GOT3 (cell line): ENCODE results near the gene BBS4.
A peak's percentile ranks its signal among the peaks of the same experiment; 100 is the strongest.
"Not testable (repeated sequence)": the region's sequence is repeated elsewhere in the genome, so short reads cannot be mapped to it uniquely, and the experiment has no call there.

ENCODE experiments used
- DNase-seq: peaks from one replicate; lab custom pipeline; 2025; ENCODE audit warnings: mixed read lengths; lab: John Stamatoyannopoulos, UW

The BBS4 gene

DNA sequence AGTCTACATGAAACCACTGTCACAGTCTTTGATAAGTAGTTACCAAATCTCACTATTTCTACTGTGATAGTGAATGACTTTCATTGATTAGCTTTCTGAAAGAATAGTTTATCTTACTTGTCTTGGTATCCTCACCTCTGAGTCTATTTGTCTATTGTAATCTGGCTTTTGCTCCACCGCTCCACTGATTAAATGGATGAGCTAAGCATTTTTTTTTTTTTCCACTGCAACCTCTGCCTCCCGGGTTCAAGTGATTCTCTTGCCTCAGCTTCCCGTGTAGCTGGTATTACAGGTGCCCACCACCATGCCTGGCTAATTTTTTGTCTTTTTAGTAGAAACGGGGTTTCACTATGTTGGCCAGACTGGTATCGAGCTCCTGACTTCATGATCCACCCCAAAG, 12.9 kb downstream of the BBS4 start:
- no peak for DNase-seq

DNA sequence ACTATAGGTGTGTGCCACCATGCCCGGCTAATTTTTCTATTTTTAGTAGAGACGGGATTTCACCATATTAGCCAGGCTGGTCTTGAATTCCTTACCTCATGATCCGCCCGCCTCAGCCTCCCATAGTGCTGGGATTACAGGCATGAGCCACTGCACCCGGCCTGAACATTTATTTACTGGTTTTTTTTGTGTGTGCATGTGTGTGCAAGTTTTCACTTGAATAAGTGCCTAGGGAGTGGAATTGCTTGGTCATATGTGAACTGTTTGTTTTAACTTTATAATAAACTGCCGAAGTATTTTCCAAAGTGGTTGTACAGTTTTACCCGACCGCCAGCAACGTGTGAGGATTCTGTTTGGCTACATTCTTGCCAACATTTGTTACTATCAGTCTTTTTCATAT, 14.1 kb downstream of the BBS4 start:
- DNase-seq, result no peak

DNA sequence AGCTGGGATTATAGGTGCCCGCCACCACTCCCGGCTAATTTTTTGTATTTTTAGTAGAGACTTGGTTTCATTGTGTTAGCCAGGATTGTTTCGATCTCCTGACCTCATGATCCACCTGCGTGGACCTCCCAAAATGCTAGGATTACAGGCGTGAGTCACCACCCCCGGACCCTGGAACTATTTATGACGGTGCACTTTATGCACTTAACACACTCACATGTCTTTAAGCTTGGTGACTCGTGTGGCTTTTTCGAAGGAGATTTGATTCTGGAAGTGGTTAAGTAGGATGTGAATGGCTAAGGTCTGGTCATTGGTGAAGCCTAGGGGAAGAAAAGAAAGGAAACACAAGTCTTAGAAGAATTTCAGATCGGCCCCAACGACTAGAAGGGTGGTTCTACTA, 20.3 kb downstream of the BBS4 start:
- DNase-seq, result no peak

DNA sequence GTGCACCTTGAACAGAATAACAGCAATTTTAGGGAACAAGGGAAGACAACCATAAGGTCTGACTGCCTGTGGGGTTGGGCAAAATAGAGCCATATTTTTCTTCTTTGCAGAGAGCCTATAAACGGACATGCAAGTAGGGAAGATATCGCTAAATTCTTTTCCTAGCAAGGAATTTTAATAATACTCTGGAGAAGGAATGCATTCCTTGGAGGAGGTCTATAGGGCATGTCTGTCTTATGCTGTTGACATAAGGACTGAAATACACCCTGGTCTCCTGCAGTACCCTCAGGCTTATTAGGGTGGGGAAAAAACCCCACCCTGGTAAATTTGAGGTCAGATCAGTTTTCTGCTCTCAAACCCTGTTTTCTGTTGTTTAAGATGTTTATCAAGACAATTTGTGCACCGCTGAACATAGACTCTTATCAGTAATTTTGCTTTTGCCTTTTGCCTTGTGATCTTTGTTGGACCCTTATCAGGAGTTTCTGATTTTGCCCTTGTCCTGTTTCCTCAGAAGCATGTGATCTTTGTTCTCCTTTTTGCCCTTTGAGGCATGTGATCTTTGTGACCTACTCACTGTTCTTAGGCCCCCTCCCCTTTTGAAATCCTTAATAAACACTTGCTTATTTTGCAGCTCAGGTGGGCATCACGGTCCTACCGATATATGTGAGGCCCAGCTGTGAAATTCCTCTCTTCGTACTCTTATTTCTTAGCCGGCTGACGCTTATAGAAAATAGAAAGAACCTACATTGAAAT, 22.7 kb downstream of the BBS4 start:
- DNase-seq, result not testable (repeated sequence)

DNA sequence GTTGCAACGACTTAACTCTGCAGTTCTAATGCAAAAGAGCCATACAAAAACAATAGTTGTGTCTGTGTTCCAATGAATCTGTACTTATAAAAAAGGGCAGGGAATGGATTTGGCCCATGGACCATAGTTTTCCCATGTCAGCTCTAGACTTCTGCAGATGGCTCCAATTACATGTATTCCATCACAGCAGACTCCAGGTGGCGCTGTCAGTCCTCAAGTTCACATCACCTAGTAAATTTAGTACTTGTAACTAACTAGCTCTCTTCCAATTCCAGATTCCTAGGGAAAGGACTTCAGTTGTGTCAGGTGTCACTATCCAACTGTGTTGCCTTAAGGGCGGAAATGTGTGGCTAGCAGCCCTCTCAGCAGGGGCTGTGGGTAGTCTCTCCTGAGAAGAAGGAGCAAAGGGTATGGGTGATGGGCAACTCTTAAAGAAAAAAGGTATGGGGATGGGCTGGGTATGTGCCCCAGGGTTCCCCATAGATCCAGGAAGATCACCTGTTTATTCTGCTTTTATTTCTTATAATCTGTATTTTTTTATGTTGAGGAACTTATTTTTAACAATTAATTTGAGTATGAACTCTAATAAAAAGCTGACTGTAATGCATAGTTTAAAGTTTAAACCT, 36.2 kb downstream of the BBS4 start:
- DNase-seq, result peak; percentile 28

DNA sequence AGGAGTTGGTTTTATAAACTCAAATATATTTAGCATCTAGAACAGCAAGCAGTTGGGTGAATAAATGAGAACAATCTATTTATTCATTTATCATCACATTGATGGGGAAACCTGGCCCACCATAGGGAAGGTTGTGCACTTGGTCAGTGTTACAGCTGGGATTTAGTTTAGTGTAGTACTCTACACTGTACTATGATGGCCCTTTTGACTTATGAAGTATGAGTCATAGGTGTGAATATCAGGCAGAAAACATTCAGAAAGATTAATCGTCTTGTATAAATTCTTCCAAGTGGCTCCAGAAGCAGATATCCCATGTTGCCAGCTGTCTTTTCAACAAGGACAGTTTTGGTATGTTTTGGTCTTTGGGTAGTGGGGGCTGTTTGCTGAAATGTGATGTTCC, 38.0 kb downstream of the BBS4 start:
- no peak for DNase-seq

DNA sequence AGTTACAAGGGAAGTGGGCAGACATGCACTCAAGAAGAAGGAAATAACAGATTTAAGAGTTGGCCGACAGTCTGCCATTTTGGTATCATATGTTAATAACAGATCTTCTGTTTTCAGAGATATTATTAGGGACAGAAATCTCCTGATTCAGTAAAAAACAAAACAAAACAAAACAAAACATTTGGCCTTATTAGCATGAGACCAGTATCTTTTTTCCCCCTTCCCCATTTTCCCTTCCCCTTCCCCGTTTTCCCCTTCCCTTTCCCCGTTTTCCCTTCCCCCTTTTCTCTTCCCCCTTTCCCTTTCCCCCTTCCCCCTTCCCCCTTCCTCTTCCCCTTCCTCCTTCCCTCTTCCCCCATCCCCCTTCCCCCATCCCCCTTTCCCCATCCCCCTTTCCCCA, 39.4 kb downstream of the BBS4 start:
- no peak for DNase-seq

DNA sequence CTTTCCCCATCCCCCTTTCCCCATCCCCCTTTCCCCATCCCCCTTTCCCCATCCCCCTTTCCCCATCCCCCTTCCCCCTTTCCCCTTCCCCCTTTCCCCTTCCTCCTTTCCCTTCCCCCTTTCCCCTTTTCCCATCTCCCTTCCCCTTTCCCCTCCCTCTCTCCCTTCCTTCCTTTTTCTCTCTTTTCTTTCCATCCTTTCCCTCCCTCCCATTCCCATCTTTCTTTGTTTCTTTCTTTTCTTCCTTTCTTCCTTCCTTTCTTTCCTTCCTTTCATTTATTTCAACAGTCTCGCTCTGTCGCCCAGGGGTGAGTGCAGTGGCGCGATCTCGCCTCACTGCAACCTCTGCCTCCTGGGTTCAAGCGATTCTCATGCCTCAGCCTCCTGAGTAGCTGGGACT, 39.8 kb downstream of the BBS4 start:
- not testable (repeated sequence) for DNase-seq

DNA sequence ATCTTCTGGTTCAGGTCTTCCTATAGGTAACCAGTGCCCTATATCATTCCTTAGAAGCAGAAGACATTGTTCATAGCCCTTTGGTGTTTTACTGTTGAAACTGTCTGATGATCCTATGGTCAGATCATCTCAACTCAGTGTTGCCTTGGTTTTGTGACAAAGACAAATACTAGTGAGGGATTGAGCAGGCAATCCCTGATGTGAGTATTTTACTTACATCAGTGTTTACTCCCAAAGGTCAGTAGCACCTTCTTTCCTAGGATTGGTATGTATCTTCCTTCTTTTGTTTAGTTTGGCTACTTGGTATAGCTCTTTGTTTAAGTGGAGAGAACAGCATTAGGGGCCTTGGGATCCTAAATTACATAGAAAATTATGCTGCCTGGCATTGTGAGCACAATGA, 41.1 kb downstream of the BBS4 start:
- DNase-seq, result no peak

DNA sequence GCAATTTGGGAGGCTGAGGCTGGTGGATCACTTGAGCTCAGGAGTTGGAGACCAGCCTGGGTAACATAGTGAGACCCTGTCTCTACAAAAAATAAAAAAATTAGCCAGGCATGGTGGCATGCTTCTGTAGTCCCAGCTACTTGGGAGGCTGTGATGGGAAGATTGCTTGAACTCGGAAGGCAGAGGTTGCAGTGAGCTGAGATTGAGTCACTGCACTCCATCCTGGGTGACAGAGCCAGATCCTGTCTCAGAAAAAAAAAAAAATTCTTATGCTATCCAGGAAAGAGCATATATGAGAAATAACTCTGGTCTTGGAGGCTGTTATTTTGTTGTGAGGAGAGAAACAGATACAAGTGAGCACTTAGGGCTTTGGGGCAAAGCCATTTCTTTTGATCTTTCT, 42.2 kb downstream of the BBS4 start:
- not testable (repeated sequence) for DNase-seq

DNA sequence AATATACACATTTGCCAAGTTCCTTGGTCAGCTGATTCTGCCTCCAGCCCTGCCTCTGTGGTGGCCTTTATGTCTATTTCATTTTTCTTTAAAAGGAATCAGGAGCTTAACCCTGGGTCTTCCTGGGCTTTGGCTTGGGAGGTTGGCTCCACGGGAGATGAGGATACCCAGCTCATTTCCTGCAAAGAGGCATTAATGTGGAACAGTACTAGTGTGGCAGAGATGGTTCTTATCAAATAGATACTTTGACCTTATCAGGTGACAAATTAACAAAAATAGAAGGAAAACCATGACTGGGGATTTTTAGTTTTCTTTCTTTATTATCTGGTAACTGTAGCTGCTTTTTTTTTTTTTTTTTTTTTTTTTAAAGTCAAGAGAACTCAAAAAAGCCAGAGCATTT, 42.8 kb downstream of the BBS4 start:
- DNase-seq, result no peak

DNA sequence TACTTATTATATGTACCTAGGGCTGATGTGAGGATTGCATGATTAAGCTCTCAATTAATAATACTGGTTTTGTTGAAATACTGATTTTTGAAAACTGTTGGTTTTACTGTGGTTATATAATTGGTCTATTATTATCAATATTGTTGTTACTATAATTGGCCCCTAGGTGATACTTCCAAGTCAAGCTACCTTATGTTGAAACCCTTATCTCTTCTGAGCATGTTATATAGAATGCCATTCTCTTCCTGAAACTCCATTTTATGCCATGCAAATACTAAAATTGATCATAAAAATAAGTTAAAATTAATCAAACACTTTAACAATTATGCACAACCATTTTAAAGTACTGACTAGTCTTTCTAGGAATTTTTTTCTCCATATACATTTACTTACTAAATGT, 46.1 kb downstream of the BBS4 start:
- no peak for DNase-seq

DNA sequence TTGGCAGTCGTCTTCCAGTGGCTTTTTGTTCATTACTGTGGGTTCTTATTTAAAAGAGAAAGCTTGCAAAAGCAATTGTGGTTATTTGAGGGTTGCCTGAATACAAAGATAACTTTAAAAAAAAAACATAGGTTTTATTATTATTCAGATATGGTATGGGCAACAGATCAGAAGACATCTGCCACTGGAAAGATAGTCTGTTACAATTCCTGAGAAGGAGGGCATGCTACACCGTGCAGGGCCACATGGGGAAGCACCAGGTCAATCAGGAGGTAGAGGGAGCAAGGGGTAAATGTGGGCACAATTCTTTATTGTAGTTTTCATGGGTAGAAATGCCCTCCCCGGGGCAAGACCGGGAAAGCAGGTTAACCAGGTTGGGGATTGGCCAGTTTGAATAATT, 46.5 kb downstream of the BBS4 start:
- DNase-seq, result no peak

DNA sequence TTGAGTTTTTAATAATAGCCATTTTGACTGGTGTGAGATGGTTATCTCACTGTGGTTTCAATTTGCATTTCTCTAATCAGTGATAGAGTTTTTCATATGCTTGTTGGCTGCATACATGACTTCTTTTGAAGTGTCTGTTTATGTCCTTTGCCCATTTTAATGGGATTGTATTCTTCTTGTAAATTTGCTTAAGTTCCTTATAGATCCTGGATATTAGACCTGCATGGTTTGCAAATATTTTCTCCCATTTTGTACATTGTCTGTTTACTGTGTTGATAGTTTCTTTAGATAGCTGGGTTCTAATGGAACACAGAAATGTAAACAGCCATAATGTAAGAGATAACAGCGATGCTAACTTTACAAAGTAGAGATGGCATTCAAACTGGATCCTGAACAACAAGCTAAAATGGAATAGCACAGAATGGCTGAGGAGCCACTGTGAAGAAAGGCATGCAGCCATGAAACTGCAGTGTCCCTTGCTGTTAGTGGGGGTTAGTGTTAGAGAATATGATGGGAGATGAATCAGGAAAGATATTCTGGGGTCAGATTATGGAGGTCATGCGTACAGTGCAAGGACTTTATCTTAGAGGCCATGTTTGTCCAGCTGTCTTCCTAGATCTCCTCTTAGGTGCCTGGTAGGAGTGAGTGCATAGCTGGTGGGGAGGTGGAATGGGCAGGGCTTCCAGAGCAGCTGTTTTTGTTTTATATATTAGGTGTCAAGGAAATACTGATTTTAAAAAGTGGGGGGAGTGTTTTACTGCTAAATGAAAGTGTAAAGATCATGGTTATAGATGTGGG, 48.1 kb downstream of the BBS4 start:
- DNase-seq, result no peak

DNA sequence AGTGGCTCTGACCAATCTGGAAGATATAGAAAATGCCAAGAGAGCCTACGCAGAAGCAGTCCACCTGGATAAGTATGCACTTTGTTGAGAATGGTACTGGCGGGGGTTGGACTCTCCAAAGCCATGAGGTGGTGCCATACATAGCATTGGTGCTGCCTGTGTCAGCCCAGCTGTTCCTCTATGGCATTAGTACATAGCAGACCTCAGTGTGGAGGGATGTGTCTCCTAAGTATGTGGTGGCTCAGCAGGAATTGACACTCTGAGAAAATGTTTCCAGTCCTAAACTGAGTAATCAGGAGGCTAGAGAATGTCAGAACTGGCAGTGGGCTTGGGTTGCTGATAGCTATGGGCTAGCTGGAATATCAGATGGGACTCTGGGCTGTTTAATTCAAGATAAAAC, 49.1 kb downstream of the BBS4 start:
- no peak for DNase-seq

DNA sequence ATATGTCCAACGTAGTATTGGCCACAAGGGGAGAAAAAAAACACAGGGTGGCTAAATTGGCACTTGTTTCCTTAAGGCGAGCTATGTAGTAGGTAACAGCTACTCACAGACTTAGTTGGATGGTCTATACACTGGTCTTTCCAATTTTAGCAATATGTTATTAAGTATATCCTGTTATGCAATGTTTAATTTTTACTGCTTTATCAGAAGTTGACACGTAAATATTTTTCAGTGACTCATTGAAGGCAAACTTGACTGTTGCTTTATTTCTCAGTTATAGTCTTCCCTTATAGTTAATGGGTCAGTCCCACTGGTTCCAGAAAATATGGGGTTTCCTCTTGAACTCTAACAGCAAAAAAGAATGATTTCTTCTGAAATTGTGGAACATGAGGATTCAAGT, 51.1 kb downstream of the BBS4 start:
- no peak for DNase-seq

DNA sequence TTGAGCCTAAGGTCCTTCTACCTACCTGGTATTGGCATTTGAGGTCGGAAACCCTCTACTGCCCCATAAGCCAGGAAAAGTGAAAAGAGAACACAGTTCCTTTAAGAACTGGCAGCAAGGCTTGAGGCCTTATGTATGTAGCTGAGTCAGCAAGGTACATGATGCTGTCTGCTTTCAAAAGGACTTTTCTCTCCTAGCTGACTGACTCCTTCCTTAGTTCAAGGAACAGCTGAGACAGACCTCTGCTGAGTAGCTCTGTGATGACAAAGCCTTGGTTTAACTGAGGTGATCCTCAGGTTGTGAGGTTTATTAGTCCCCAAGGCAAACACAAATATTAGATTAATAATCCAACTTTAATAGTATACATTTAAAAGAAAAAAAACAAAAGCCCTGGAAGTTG, 51.7 kb downstream of the BBS4 start:
- no peak for DNase-seq

DNA sequence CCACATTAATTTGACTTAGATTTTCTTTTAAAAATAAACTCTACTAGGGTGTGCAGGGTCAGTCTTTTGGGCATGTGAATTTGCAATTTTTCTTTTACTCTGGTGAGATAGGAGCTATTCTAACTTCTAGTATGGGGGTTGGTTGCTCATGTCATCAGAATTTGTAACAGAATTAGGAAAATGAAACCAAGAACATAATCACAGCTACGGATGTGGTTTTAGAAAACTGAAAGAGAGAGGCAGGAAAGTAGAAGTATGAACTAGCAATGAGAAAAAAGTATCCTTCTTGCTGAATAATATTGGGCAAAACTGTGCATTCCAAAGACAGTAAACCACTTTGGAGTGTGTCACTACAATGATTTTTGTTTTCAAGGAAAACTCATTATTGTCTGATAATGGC, 54.2 kb downstream of the BBS4 start:
- no peak for DNase-seq

DNA sequence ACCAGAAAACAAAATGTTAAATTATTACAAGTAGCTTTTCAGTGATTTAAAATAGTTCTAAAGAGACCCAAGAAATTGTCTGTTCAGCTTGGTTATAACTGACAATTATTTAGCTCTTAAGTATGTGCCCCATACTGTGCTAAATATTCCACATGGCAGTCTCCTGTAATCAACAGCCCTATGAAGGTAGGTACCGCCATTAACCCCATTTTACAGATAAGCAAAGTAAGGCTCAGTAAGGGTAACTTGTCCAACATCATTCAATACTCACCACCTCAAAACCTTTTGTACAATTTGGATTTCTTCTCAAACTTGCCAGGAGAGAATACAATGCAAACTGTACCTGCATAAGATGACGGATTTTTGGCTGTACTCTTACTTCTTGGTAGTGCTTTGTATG, 63.7 kb downstream of the BBS4 start:
- DNase-seq, result no peak

DNA sequence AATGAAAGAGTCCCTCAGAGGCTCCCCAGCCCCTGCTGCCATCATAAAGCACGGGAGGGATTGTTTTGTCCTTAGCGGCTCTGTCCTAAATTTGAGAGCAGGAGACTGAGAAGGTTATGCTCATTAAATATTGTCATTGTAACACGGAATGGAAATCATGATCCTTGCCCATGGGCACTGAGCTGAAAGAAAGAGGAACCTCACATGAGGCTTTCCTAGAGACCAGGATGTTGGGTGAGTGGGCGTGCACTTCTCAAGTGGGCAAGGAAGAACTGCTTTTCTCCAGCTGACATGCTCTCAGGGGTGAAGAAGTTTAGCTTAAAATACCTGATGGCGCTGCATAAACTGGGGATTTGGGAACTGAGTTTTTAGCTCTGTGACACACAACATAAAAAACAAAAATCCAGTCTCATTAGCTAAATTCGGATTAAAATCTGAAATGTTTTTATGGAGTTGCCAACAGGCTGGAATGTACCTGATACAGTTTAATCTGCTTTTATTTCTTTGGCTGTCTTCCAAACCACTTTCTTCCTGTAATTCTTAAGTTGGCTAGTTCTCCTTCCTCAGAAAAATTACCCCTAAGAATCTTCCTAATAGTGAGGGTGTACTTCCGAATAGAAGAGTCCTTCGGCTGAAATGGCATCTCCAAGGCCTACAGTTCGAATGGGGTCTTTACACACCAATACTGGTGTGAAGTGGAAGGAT, 65.9 kb downstream of the BBS4 start:
- DNase-seq, result no peak

DNA sequence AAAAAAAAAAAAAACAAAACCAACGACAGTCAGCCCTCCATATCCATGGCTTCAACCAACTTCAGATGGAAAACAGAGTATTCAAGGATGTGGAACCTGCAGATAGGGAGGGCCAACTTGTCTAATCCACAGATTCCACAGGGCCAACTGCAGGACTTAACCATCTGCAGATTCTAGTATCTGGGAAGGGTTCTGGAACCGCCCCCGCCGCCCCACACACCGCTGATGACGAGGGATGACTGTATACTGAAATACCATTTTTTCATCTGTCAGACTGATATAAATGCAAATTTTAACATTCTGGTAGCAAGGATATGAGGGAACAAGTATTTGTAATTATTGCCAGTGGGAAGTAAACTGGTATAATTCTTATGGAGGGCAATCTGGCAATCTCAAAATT, 68.1 kb downstream of the BBS4 start:
- no peak for DNase-seq

DNA sequence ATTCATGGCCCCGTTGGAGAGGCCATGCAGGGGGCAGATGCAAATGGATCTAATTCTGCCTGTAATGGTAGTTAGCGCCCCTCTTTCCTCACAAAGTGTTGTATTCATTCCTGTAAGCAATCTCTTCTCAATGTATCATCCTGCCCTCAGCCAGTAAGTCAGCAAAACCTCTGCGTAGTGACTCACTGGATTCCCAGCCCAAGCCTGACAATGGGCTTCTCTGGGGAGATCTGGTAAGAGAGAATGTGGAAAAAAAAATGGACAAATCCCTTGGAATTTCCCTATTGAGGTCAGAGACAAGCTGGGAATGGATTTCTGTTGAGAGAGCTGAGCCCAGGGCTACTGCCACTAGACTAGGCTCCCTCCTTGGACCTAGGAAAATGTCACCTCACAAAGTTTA, 72.2 kb downstream of the BBS4 start:
- peak; percentile 38 for DNase-seq
